Prostate gland (tissue), 2 donors: ENCODE measurements around the gene EPHA1. TPM values are rescaled to one million over a fixed set of nuclear protein-coding genes. Genes with fewer than 3 reads are reported as not detected.
"Not testable (repeated sequence)": the region's sequence is repeated elsewhere in the genome, so short reads cannot be mapped to it uniquely, and the experiment has no call there.

Experiments used
- DNase-seq: peaks from one replicate; pipeline ENCODE4 v3.0.0-alpha.2; 2019; ENCODE audit warnings: low spot score
- H3K27ac ChIP-seq, 2 donors: fragments of 200-600 bp; sonication (generic); 2 replicates each; pipeline ENCODE4 v1.5.1; 2017 to 2019
- H3K27me3 ChIP-seq: fragments of 200-600 bp; sonication (generic); replicated peaks from 2 replicates; pipeline ENCODE4 v1.5.1; 2019; ENCODE audit not compliant: insufficient read depth
- H3K36me3 ChIP-seq, 2 donors: fragments of 200-600 bp; sonication (generic); 1 replicate in 1 of 2; 2 replicates in 1 of 2; pipeline versions ENCODE4 v1.5.1 to v1.8.1; 2017 to 2019
- H3K4me1 ChIP-seq: fragments of 200-600 bp; sonication (generic); replicated peaks from 2 replicates; pipeline ENCODE4 v1.5.1; 2019
- H3K4me3 ChIP-seq, 2 donors: fragments of 200-600 bp; sonication (generic); 2 replicates each; pipeline ENCODE4 v1.5.1; 2017 to 2019
- H3K9me3 ChIP-seq: fragments of 200-600 bp; sonication (generic); 2 replicates; pipeline ENCODE4 v1.5.1; 2017
- CTCF ChIP-seq, 4 experiments: fragments of 200-600 bp in 2 of 4; fragments of 450-650 bp in 2 of 4; sonication (generic) in 2 of 4; IDR thresholded peaks; 1 replicate in 3 of 4; 2 replicates in 1 of 4; pipeline ENCODE4 v1.5.1; 2016 to 2019; ENCODE audit warnings: antibody characterized with exemption in 4 of 4, mild to moderate bottlenecking in 2 of 4, moderate library complexity in 2 of 4
- POLR2A ChIP-seq: fragments of 450-650 bp; IDR thresholded peaks from one replicate; pipeline ENCODE4 v1.6.1; 2016; ENCODE audit warnings: antibody characterized with exemption, mild to moderate bottlenecking
- POLR2AphosphoS5 ChIP-seq: sonication (generic); formaldehyde crosslinking; IDR thresholded peaks from one replicate; pipeline ENCODE4 v1.6.1; 2017; ENCODE audit warnings: antibody characterized with exemption
- WGBS: methylation state at CpG from one replicate; pipeline ENCODE4 v1.1.5; 2018; 5-methylcytosine and 5-hydroxymethylcytosine counted together
- intact Hi-C: fragments of 100-400 bp; cut with DNase I; formaldehyde crosslinking; loops from one replicate; pipeline ENCODE4 v1.14.2; 2022
- total RNA-seq, 2 donors: library from RNA; depleted of rRNA; stranded (reverse); fragments of >200 nt; gene quantifications; one replicate each; pipeline ENCODE4 v1.1.0, GENCODE V29; 2016

Gene EPHA1
- total RNA-seq, 2 donors from 2014 or later, result 10.5 to 15.7 TPM

GRCh38 chr7:143422033-143422432 is 13.4 kb upstream of the EPHA1 start:
- H3K27me3 ChIP-seq, result no peaks in the 10 kb centered on the region
- no peak for DNase-seq
- no peaks in the 10 kb centered on the region for H3K4me1 ChIP-seq
- no peak overlapping the region for H3K27ac ChIP-seq
- 96% methylated on average over 3 of the region's 3 CpGs for WGBS
- H3K36me3 ChIP-seq, result no peaks in the 10 kb centered on the region
- TF ChIP-seq CTCF (IDR thresholded peaks at IDR 0.05) (no peak), POLR2AphosphoS5 (no peak), POLR2A (no peak)
- intact Hi-C loops, result no loop called here
- H3K9me3 ChIP-seq, result no peaks in the 10 kb centered on the region
- H3K4me3 ChIP-seq, result no peak overlapping the region

DNA sequence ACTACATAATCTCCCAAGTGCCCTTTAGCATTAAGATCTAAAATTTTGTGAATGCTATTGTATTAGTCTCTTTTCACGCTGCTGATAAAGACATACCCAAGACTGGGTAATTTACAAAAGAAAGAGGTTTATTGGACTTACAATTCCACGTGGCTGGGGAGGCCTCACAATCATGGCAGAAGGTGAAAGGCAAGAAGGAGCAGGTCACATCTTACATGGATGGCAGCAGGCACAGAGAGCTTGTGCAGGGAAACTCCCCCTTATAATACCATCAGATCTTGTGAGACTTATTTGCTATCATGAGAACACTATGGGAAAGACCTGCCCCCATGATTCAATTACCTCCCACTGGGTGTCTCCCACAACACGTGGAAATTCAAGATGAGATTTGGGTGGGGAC is 12.0 kb upstream of the EPHA1 start:
- H3K9me3 ChIP-seq, DNase-seq, intact Hi-C loops, H3K36me3 ChIP-seq, H3K4me1 ChIP-seq, H3K4me3 ChIP-seq, H3K27me3 ChIP-seq: not testable (repeated sequence)
- 41% methylated on average over 3 of the region's 3 CpGs for WGBS
- H3K27ac ChIP-seq, result peak overlapping the region in 1 of 2 donors; percentile 38

- peak; percentile 91 for DNase-seq
- intact Hi-C loops, result loop anchor here (5.0 kb wide), 3 partner anchors 43 to 178 kb away; no protein-coding TSS in a partner anchor
- Histone ChIP-seq H3K4me1 (no peaks in the 10 kb centered on the region), H3K9me3 (no peaks in the 10 kb centered on the region), H3K27ac (peak overlapping the region in 1 of 2 donors; percentile 38), H3K27me3 (no peaks in the 10 kb centered on the region), H3K4me3 (no peak overlapping the region), H3K36me3 (no peaks in the 10 kb centered on the region)
- no peak for TF ChIP-seq CTCF (IDR thresholded peaks at IDR 0.05)
- peak; percentile 84 for TF ChIP-seq POLR2AphosphoS5
- TF ChIP-seq POLR2A, result no peak
- 16% methylated on average over 4 of the region's 4 CpGs for WGBS
These were observed 11.2 kb upstream of the EPHA1 start for GRCh38 chr7:143419880-143420279.

DNA sequence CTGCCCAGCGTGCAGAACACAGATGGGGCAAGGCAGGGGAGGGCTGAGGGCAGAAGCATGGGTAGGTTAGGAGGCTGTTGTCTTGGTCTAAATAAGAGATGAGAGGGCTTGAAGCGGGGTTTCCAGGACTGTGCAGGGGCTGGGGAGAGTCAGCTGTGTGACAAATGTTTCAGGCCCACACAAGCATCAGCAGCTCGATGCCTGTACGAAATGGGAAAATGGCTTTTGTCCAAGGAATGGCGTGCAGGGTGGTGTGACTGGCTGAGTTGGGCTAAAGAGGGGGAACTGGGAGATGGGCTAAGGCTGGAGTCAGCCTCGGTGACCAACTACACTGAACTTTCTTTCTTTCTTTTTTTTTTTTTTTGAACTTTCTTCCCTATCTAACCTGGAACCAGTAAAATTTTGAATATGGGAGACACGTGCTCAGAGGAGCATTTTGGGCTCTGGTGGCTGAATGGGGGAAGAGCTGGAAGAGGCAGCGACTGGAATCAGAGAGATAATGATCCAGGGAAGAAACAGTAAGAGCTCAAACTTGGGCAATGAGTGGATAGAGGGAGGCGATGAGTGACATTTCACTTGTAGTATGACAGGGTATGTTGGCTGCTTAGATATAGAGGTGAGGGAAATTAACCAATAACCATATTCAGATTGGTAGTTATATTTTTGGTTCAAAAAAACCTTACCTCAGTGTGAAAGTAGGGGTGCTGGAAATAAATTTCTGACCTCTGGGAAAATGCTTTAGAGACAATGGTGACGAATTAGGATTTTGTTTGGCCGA is 10.2 kb upstream of the EPHA1 start:
- no peaks in the 10 kb centered on the region for H3K9me3 ChIP-seq
- no peak for TF ChIP-seq POLR2AphosphoS5

DNA sequence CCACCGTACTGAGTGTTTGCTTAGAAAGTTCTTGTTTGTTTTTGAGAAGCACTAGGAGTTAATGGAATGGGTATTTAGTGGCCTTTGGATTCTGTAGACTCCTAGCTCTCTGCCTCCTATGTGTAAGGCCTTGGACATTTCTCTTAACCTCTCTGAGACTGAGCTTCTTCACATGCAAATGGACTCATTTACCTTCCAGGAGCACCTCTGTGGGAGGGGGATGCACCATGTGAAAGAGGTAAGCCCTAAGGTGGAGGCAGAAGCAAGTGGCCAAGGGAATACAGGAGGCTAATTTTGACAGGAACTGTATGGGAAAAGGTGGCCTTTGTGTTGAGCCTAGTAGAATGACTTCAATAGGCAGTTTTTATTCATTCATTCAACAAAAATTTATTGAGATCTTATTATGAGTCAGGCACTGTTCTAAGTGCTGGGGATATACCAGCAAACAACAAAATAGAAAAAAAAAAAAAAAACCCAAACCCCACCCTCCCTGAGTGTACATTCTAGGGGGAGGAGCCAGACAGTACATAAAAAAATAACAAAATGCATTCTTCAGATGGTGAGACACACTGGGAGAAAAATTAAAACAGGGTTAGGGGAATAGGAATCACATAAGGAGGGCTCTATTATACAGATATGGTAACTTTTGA is 9.2 kb upstream of the EPHA1 start:
- Histone ChIP-seq H3K36me3 (no peaks in the 10 kb centered on the region), H3K4me1 (no peaks in the 10 kb centered on the region), H3K9me3 (no peaks in the 10 kb centered on the region), H3K4me3 (no peak overlapping the region), H3K27me3 (no peaks in the 10 kb centered on the region), H3K27ac (no peak overlapping the region)
- WGBS, result 29% methylated on average over 1 of the region's 1 CpG
- TF ChIP-seq CTCF (IDR thresholded peaks at IDR 0.05), result no peak
- no peak for TF ChIP-seq POLR2AphosphoS5
- no peak for TF ChIP-seq POLR2A
- intact Hi-C loops, result loop anchor here (5.0 kb wide), 3 partner anchors 41 to 176 kb away; no protein-coding TSS in a partner anchor
- no peak for DNase-seq

More for the DNA sequence above, 10.2 kb upstream of the EPHA1 start:
- intact Hi-C loops, result loop anchor here (5.0 kb wide), 3 partner anchors 42 to 177 kb away; no protein-coding TSS in a partner anchor
- Histone ChIP-seq H3K27me3 (no peaks in the 10 kb centered on the region), H3K36me3 (no peaks in the 10 kb centered on the region), H3K27ac (no peak overlapping the region), H3K4me3 (no peak overlapping the region), H3K4me1 (no peaks in the 10 kb centered on the region)
- 79% methylated on average over 11 of the region's 11 CpGs for WGBS
- no peak for DNase-seq
